ENCODE measurements around the gene C7orf33.
"Not testable (repeated sequence)": the region's sequence is repeated elsewhere in the genome, so short reads cannot be mapped to it uniquely, and the experiment has no call there.

C7orf33 gene

DNA sequence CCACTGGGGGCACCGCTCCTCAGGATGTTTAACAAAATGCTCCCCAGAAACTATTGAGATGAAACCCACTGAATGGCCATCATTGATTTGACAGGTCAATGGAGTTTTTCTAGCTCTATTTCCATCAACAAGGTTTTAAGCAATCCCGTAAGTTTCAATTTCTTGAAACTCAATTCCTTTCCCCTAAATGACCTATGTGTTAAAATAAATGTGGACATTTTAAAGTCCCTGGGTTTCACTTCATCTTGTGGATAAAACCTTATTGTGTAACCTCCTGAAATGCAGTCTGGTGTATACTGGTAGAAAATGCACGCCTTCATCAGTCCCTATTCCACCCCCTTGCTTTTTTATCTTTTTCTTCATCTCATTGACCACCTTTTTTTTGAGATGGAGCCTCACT lies 8.9 kb upstream of the C7orf33 start:
- no peak for DNase-seq

DNA sequence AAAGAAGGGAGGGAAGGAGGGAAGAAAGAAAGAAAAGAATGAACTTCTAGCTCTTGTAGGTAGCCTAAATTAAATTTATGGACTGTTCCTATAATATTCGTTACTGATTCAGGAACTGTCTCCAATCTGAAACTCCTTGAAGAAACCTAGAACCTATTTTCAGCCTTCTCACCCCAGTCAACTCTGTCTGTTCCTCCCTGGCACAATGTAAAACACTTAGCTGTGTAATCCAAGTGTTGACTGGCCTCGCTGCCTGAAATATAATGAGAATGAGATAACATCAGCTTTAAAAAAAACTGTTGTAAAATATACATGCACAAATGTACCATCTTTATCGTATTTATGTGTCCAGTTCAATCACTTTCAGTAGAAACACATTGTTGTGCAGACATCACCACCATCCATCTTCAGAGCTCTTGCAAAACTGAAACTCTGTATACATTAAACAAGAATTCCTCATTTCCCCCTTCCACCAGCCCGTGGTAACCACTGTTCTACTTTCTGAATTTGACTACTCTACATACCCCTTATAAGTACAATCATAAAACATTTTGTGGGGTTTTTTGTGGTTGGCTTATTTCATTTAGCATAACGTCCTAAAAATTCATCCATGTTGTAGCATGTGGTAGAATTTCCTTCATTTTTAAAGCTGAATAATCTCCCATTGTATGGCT lies 6.3 kb upstream of the C7orf33 start:
- DNase-seq: no peak

GRCh38 chr7:148585399-148585798 lies 5.2 kb upstream of the C7orf33 start:
- DNase-seq: no peak

DNA sequence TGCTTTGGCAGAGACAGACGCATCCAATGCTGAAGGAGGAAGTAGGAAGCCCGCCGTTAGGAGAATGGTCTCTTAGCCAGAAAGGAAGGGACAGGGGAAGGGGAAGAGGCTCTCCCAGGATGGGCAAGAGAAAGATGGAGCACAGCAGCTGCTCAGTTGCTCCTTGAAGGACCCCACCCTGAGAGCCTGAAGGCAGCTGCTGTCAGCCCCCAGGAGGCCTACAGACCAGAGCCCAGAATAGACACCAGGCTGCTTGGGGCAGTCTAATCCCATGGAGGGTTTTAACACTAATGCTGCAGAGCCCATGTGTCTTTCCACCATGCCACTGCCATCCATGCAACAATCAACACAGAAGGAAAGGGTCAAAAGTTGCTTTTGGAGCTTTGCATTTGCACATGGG lies 3.5 kb upstream of the C7orf33 start:
- DNase-seq: no peak

DNA sequence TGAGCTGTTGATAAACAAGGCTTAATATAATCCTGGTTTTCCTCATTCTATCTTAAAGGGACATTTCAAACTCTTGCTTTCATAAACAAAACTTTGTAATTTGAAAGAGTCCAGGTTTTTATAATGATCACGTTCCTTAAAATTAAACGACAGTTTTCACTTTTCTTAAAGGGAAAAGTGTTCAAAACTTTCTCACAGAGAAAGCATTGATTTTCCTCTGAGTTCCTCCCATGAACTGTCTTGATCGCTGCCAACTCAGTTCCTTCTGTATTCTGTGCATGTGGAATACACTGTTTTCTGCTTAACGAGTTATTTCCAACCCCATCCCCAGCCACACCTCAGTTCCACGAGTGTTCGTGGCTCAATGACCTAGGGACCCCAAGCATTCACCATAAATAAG lies 2.4 kb upstream of the C7orf33 start:
- DNase-seq: no peak

- no peak for DNase-seq
Observed at GRCh38 chr7:148588670-148589131, 1.9 kb upstream of the C7orf33 start.

- DNase-seq: no peak
Observed at GRCh38 chr7:148589640-148590039, 926 bp upstream of the C7orf33 start.

DNA sequence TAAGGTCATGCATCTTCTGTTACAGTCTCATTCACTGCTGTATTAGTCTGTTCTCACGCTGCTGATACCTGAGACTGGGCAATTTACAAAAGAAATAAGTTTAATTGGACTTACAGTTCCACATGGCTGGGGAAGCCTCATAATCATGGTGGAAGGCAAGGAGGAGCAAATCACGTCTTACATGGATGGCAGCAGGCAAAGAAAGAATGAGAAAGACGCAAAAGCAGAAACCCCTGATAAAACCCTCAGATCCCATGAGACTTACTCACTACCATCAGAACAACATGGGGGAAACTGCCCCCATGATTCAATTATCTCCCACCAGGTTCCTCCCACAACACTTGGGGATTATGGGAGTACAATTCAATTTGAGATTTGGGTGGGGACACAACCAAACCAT lies 5.8 kb downstream of the C7orf33 start:
- not testable (repeated sequence) for DNase-seq

- no peak for DNase-seq
Observed at GRCh38 chr7:148598351-148598750, 7.8 kb downstream of the C7orf33 start.

DNA sequence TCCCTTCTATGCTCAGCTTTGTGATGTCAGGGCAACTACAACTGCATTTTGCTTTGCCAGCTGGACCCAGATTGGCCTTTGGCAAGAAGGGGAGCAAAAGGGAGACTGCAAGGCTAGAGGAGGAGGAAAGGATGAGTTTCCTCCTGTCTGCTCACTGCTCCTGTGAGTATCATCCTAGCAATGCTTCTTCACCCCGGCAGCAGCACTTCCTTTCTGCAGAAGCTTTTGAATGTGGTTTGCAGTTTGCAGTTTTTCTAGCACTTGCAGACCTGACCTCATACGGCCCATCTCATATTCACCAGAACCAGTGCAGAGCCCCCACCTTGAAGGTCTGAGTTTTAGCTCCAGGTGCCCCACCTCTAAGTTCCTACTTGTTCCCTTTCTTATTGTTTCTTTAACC lies 14.8 kb downstream of the C7orf33 start:
- no peak for DNase-seq

- DNase-seq: peak in 1 of 6 experiments; percentile 26
Observed at GRCh38 chr7:148607151-148607661, 16.6 kb downstream of the C7orf33 start.

DNA sequence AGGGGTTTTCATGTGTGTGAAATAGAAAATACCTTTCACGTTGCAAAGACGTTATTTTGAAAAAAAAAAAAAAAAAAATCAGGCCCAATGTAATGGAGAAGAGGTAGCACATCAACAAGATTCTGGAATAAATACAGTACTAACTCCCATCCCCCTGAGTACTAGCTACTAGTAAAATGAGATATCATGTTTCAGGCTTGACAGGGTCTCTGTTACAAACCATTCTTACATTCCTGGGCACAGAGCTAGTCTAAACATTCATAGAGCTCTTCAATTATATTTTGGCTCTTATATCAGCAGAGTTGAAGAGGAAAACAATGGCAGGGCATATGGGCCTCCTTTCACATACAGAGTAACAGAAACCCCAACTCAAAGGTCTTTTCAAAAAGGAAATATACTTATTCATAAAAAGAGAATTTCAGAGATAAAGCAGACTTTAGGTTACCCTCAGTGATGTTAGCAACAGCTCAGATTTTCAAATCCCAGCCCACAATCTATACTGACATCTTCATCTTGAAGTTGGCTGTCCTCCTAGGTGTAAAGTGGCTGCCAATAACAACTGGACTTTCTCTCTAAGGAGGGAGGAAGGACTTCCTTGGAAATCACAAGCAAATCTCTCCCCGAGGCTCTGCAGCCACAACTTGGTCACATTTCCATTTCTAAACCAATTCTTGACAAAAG lies 18.6 kb downstream of the C7orf33 start:
- DNase-seq: no peak

GRCh38 chr7:148611692-148612091 lies 21.1 kb downstream of the C7orf33 start:
- DNase-seq: no peak

GRCh38 chr7:148615085-148615730 lies 24.6 kb downstream of the C7orf33 start:
- no peak for DNase-seq

- no peak for DNase-seq
Observed at GRCh38 chr7:148620749-148621359, 30.3 kb downstream of the C7orf33 start.

DNA sequence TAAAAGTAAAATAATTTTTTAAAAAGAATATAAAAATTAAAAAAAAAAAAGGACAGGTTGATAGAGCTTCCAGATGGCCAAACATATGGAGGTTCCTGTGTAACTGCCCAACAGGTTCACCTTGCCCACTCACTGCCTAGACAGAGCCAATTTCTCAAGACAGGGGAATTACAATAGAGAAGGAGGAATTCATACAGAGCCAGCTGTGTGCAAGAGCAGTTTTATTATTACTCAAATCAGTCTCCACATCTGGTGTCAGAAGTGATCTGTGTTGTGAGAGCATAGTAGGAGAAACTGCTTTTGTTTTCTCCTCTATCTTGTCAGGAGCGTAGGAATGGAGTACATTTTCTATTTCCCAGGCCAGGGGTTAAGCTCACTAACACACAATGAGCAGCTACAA lies 31.0 kb downstream of the C7orf33 start:
- DNase-seq: no peak

DNA sequence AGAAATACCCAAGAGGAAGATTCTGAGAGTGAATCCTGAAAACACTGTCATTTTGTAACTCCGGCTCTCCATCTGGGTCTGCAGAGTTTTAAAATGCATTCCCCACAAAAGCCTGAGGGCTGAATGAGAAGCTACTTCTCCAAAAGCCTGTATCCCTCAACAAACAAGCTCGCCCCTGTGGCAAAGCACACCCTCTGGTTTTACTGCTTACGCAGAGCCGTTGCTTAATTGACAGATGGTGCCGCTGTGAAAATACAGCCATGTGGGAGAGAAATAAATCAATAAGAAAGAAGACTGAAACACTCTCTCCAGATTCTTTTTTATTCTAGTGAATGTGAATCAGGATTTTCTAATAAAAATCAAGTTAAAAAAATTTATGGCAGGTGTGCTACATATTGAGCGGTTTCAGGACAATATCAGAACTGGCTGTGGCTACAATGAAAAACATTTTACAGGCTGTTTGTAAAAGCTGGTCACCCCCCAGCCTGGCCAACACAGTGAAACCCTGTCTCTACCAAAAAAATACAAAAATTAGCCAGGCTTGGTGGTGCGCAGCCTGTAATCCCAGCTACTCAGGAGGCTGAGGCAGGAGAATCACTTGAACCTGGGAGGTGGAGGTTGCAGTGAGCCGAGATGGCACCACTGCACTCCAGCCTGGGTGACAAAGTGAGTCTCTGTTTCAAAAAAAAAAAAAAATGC lies 32.5 kb downstream of the C7orf33 start:
- DNase-seq: no peak

DNA sequence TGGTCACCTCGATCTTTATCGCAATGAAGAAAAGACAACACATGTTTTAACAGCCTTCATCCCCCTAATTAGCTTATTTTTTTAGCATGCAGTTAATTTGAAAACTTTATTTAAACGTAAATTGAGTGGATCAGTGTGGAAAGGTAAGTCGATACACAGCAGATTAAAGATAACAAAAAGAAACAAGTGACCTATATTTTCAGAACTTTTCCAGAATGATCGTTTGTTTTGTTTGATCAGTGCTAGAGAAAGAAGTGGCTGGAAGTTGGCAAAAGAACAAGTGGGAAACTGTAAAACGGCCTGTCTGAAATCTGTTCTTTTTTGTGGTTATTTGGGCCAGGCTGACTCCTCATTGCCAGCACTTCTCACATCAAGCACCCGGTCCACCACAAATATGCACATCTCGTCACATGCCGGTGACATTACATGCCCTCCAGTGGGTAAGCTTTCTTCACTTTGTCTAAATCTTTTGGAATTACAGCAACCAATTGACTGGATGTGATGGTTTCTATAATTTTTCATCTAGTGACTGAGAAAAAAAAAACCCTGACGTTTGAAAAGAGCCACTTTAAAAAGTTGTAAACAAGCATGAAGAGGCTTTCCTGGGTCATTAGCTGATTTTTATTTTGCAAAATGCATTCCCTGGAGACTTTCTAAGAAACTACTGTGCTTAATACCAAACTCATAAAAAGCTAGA lies 33.2 kb downstream of the C7orf33 start:
- DNase-seq: no peak

- DNase-seq: peak in 2 of 6 experiments; percentile 2 to 6
Observed at GRCh38 chr7:148624735-148625134, 34.2 kb downstream of the C7orf33 start.

DNA sequence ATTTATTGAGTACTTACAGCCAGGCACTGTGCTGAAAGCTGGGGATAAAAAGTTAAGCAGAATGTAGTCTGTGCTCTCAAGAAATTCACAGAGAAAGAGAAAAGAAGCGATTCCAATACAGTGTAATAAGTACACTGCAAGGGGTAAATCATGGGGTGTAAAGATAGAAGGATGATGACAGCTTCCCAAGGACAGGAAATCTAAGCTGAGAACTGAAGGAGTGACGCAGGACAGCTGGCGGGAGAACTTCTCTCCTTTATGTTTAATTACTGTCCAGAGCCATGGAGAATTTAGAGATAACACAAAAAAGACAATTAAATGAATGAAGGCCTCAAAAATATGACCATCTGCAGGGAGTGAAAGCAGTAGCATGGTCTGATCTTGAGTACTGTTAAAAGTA lies 34.8 kb downstream of the C7orf33 start:
- no peak for DNase-seq

GRCh38 chr7:148626828-148627227 lies 36.3 kb downstream of the C7orf33 start:
- DNase-seq: no peak

- no peak for DNase-seq
Observed at GRCh38 chr7:148628011-148628410, 37.4 kb downstream of the C7orf33 start.
